GM21447 (cell line): Measurements from ENCODE around the gene FAN1.
"Not testable (repeated sequence)": the region's sequence is repeated elsewhere in the genome, so short reads cannot be mapped to it uniquely, and the experiment has no call there.

Experiments
- ATAC-seq: cut with Tn5 transposase; IDR thresholded peaks from one replicate; pipeline ENCODE4 v1.9.1; 2021; ENCODE audit not compliant: unreplicated experiment

Gene FAN1

DNA sequence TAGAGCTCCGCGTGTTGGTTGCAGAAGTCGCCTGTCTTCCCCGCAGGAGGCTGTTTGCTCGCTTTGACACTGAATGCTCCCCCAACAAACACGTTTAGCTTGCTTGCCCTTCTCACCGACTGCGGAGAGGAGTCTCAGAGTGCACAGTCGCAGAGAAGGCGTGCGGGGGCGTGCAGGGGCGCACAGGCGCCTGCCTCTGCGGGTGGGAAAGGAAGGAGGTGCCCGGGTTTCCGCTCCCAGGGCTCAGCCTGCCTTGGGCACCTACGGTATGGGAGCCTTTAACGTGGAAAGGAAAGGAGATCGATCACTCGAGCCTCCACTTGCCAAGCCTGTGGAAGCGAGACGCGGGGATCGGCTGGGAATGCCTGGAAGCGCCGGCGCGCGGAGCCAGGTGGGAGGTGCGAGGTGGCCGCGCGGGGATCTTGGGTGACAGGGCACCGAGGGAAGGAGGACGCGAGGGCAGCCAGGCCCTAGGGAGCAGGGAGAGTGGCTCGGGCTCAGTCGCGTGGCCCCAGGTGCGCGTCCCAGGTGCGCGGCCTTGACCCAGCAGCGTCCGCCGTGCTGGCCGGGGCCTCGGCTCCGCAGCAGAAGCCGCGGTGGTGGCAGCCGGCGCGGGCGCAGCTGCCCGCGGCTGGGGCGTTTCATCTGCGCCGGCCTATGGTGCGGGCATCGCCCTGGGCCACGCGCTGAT, at the start of gene FAN1:
Gene FAN1 (plus strand): TSS at position 419 of the 691 bp plus-strand sequence. CDS start 749 bp downstream, outside the sequence.
- ATAC-seq, result peak; percentile 87

DNA sequence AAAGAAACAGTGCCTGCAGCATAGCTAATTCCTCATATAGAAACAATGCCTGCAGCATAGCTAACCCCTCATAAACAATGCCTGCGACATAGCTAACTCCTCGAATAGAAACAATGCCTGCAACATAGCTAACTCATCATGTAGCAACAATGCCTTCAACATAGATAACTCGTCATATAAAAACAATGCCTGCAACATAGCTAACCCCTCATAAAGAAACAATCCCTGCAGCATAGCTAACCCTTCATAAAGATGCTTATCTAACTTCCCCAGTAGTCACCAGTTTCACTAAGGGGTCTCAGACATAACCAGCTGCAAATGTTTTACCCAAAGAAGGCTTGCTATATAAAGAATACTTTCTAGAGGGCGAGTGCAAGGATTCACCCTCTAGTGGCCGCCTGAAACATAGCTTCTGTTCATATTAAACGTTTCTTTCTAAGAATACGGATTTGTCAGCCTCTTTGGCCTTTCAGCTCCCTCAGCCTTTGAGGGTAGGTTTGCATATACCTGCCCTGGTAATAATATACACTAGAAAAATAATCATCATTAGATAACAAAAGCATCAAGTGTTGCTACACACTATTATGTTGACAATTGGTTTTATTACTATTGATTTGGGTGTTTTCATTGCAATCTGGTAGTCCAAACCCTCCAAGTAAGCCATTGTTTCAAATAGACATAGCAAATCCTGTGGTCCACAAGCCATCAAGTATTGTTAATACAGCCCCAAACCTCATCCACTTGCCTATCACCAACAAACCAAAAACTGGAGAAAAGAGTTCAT, 44.4 kb upstream of the FAN1 start:
- ATAC-seq, result no peak

DNA sequence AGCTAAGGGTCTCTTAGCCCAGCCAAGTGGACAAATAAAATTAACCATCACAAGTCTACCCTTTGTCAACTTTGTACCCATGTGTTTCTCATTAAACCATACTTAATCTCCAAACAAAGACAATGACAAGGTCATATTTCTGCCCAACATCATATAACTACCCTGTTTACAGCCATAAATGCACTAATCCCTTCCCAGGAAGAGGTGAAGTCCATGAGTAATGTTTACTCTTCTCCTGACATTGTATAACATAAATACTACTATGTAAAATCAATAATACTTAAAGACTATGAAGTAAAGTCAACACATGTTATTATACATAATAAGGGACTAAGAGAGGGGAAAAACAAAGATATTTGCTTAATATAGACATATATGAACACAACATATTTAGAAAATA, 38.5 kb upstream of the FAN1 start:
- ATAC-seq, result no peak

- no peak for ATAC-seq
These were observed 33.0 kb upstream of the FAN1 start for GRCh38 chr15:30870681-30871080.

DNA sequence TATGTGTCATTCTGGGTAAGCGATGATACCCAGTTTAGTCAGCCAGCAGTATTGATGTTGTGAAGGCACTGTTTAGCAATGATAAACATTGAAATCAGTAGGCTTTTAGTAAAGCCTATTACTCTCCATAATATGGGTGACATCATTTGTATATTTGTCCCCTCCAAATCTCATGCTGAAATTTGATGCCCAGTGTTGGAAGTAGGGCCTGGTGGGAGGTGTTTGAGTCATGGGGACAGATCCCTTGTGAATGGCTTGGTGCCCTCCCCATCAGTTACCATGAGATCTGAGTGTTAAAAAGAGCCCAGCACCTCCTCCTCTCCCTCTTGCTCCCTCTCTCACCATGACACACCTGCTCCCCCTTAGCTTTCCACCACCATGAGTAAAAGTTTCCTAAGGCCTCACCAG, 31.4 kb upstream of the FAN1 start:
- no peak for ATAC-seq

- no peak for ATAC-seq
These were observed 26.6 kb upstream of the FAN1 start for GRCh38 chr15:30877070-30877469.

DNA sequence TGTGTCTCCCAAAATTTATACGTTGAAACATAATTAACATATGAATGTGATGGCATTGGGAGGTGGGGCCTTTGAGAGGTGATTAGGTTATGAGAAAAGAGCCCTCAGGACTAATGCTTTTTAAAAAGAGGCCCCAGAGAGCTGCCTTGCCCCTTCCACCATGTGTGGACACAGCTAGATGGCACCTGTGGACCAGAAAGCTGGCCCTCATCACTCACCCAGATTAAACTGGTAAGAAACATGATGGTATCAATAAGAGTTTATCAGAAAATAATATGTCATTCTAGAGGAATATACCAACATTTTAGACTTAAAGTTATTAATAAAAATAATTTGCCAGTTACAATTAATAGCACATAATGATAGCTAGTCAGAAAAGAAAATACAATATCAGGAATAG, 25.2 kb upstream of the FAN1 start:
- ATAC-seq, result no peak

- ATAC-seq, result no peak
These were observed 20.8 kb upstream of the FAN1 start for GRCh38 chr15:30882849-30883433.

DNA sequence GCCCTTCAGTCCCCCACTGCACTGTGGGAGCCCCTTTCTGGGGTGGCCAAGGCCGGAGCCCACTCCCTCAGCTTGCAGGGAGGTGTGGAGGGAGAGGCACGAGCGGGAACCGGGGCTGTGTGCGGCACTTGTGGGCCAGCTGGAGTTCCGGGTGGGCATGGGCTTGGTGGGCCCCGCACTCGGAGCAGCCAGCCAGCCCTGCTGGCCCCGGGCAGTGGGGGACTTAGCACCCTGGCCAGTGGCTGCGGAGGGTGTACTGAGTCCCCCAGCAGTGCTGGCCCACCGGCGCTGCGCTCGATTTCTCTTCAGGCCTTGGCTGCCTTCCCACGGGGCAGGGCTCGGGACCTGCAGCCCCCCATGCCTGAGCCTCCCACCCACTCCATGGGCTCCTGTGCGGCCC, 20.0 kb upstream of the FAN1 start:
- ATAC-seq, result not testable (repeated sequence)

DNA sequence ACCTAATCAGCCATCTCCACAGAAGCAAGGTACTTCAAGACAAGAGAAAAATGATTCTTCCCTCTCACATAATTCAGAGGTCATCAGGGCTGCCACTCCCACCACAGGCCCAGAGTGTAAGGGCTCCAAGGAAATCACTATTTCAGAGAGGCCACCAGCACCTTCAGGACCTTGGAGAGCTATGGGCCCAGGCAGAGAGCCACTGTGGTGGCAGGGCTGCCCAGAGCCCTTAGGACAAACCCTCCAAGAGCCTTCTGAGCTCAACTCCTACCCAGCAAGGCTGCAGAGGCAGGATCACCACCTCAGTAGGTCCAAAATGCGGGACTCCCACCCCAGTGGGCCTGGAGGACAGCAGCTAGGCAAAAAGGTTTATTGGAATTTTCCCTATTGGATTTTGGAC, 17.9 kb upstream of the FAN1 start:
- ATAC-seq, result no peak

DNA sequence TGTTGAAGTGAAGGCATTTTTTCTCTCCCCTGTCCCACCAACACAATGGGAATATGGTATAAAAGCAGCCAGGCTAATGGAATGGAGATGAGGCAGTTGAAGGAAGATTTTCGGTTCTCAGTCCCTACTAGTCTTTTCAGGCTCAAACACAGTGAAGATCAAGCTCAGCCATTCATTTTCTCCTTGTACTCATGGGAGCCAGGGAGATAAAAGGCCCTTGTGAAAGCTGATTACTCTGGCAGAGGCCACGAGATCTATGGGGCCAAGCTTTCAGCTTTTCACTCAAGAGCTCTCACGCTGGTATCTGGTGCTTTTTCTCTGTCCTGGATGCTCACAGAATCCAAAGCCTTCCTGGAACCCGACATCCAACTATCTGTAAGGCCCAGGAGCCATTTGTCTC, 14.5 kb upstream of the FAN1 start:
- ATAC-seq, result no peak

- ATAC-seq, result no peak
These were observed 8.1 kb upstream of the FAN1 start for GRCh38 chr15:30895461-30896210.

GRCh38 chr15:30896211-30896606, 7.5 kb upstream of the FAN1 start:
- ATAC-seq, result no peak

GRCh38 chr15:30901889-30902288, 1.8 kb upstream of the FAN1 start:
- ATAC-seq, result no peak

DNA sequence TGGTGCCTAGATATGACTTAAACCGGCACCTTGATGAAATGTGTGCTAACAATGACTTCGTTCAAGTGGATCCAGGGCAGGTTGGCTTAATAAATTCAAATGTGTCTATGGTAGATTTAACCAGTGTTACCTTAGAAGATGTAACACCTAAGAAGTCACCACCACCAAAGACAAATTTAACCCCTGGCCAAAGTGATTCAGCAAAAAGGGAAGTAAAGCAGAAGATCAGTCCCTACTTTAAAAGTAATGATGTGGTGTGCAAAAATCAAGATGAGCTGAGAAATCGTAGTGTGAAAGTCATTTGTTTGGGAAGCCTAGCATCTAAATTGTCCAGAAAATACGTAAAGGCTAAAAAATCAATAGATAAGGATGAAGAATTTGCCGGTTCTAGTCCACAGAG, 1.1 kb downstream of the FAN1 start:
- no peak for ATAC-seq

- ATAC-seq, result no peak
These were observed 2.1 kb downstream of the FAN1 start for GRCh38 chr15:30905821-30906220.

GRCh38 chr15:30906366-30906765, 2.7 kb downstream of the FAN1 start:
- ATAC-seq, result no peak

GRCh38 chr15:30913761-30914160, 10.0 kb downstream of the FAN1 start:
- no peak for ATAC-seq

- ATAC-seq, result no peak
These were observed 13.3 kb downstream of the FAN1 start for GRCh38 chr15:30917013-30917412.

- no peak for ATAC-seq
These were observed 14.0 kb downstream of the FAN1 start for GRCh38 chr15:30917675-30918074.

DNA sequence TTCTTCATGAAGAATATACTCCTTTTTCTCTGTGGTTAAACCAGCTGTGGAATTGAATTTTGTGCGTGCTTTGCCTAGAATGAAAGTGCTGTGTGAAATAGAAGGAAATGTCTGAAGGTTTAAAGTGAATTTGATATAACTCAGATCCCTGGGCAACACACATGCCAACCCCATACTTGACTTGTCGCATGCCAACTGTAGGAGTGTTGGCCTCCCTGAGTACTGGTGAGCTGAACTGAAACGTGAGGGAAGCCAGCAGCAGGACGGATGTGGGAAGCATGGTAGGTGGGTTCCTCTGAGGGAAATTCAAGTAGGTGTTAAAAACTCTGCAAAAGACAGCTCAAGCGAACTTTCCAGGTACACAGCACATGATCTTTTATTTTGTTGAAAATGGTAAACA, 14.7 kb downstream of the FAN1 start:
- no peak for ATAC-seq
